ENCODE measurements around the gene CYLC1.
A peak's percentile ranks its signal among the peaks of the same experiment; 100 is the strongest.

The CYLC1 gene

GRCh38 chrX:83860846-83861245, at the start of gene CYLC1:
Gene CYLC1 (plus strand): TSS chrX:83861146. CDS start chrX:83861183, 37 bp downstream.
- DNase-seq: no peak

DNA sequence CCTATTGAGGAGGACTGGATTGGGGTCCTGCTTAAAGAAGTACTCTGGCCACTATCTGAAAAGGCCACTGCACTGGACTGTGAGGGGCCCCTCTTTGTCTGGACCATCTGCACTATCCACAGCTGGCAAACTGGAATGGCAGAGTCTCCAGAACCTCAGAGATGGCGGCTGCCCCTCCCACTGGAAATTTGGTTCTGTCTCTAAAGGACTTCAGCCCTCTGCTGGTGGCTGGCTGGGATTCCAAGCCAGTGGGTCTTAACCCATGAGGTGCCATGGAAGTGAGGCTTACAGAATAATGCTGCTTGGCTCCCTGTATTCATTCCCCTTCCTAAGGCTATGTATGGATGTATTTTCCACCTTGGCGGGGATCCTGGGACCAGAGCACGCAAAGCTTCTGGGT, 41.6 kb upstream of the CYLC1 start:
- no peak for DNase-seq

GRCh38 chrX:83829874-83830273, 31.1 kb upstream of the CYLC1 start:
- peak; percentile 1 for DNase-seq

- peak; percentile 2 for DNase-seq
Measured at GRCh38 chrX:83845397-83845796, 15.5 kb upstream of the CYLC1 start.

DNA sequence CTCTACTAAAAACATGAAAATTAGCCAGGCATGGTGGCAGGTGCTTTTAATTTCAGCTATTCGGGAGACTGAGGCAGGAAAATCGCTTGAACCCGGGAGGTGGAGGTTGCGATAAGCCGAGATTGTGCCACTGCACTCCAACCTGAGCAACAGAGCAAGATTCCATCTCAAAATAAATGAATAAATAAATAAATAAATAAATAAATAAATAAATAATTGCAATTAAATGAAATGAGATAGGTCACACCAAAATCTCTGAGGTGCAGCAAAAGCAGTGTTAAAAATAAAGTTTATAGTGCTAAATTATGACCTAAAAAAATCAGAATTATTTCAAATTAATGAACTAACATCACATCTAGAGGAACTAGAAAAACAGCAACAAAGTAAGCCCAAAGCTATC, 13.6 kb upstream of the CYLC1 start:
- DNase-seq: no peak

- no peak for DNase-seq
Measured at GRCh38 chrX:83888585-83888984, 27.6 kb downstream of the CYLC1 start.

DNA sequence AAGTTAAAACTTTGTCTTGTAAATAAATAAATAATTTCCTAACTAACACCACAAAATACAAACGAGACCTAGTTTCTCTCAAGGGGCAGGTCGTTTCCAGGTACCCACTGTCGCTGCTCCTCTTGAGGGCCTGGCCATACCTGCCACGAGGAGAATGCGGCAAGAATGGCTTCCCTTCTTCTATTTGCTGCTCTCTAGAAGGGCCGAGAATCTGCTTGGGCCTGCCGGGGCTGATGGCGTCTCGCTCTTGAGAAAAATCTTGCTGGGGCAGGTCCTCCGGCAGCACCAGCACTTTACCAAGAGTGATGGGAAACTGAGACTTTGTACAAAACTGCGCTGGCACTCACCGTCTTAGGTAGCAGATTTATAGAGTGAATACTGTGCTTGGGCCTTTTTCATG, 31.5 kb downstream of the CYLC1 start:
- DNase-seq: no peak

DNA sequence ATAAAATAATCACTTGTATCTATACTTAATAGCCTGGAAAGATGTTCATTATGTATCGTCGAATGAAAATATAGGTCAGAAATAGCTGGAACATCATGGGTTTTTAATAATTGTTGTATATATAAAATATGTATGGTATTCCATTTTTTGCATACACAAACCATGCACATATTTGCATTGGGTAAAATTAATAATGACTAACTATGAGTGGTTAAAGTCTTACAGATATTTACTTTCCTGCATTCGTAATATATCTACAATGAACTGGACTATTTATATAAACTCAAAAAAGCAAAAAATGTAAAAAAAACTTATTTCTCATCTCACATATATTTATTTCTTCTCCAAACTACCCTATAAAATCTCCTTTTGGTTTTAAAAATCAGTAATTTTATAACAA, 46.0 kb downstream of the CYLC1 start:
- DNase-seq: no peak

DNA sequence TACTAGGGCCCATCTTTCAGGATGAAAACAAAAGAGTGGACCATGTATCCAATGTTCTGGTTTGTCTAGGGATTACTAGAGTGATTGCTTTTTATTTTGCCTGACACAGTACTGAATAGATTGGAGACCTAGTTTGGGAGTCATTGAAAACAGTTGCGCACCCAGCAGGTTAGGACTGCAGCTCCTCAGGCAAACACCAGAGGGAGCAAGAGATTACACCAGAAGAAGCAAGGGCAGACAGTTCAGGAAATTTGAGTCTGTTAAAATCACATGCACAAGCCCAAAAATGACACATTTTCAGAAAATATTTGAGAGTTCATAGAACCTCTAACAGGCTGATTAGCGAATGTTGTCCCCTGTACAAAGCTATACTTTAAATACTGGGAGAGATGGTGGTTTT, 55.6 kb downstream of the CYLC1 start:
- DNase-seq: no peak

DNA sequence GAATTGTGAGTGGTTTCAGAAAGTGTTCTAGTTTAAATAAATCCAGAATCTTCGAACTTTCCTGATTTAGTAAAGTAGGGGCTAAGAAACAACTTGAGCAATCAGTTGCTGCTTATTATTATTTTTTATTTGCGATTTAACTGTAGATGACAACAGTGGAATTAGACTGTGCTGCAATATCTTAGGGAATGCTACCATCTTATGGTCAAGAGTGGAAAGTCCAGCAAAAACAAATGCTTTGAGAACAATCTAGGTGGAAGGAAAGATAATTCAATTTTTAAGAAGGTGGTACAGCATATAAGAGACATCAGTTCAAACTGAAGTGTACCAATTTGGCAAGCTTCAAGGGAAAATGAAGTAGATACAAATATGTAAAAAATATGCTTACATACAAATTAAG, 73.3 kb downstream of the CYLC1 start:
- no peak for DNase-seq
